Measurements from ENCODE around the gene NDRG4. TPM values are rescaled to one million over a fixed set of nuclear protein-coding genes. Genes with fewer than 3 reads are reported as not detected.

Gene NDRG4
- total and polyA plus RNA-seq, 2 experiments from 2014 or later: 8.6 to 8.7 TPM

- H3K9me2 ChIP-seq (replicated peaks; ENCODE audit: insufficient read depth): no peaks in the 10 kb centered on the region
- H3K4me1 ChIP-seq (ENCODE audit: insufficient read depth): no peaks in the 10 kb centered on the region
- WGBS (ENCODE audit: low lambda C conversion rate, missing lambda C conversion rate): 88% methylated on average over 20 of the region's 20 CpGs
- H3K4me3 ChIP-seq: no peak overlapping the region
- H3K9me3 ChIP-seq (ENCODE audit: low read depth): no peaks in the 10 kb centered on the region
- no peak overlapping the region for H2AFZ ChIP-seq
- no peaks in the 10 kb centered on the region for H3K27me3 ChIP-seq
- no peak overlapping the region for H3K4me2 ChIP-seq
- TF ChIP-seq, protein P1, sequence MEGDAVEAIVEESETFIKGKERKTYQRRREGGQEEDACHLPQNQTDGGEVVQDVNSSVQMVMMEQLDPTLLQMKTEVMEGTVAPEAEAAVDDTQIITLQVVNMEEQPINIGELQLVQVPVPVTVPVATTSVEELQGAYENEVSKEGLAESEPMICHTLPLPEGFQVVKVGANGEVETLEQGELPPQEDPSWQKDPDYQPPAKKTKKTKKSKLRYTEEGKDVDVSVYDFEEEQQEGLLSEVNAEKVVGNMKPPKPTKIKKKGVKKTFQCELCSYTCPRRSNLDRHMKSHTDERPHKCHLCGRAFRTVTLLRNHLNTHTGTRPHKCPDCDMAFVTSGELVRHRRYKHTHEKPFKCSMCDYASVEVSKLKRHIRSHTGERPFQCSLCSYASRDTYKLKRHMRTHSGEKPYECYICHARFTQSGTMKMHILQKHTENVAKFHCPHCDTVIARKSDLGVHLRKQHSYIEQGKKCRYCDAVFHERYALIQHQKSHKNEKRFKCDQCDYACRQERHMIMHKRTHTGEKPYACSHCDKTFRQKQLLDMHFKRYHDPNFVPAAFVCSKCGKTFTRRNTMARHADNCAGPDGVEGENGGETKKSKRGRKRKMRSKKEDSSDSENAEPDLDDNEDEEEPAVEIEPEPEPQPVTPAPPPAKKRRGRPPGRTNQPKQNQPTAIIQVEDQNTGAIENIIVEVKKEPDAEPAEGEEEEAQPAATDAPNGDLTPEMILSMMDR (IDR thresholded peaks at IDR 0.05; ENCODE audit: poor library complexity): no peak
- TF ChIP-seq EZH2 (IDR thresholded peaks at IDR 0.05; ENCODE audit: borderline replicate concordance): no peak
- TF ChIP-seq EZH2phosphoT487 (IDR thresholded peaks at IDR 0.05; ENCODE audit: low read depth, severe bottlenecking, unreplicated experiment): no peak
- H4K20me1 ChIP-seq (ENCODE audit: insufficient read depth, poor library complexity, severe bottlenecking): no peaks in the 10 kb centered on the region
- H3K36me3 ChIP-seq (replicated peaks; ENCODE audit: insufficient read depth, low read depth): no peaks in the 10 kb centered on the region
- H3K27ac ChIP-seq: no peak overlapping the region
- no peak for DNase-seq (ENCODE audit: low spot score)
- H3K79me2 ChIP-seq: no peaks in the 10 kb centered on the region
Observed at GRCh38 chr16:58493756-58494431, 6.0 kb upstream of the NDRG4 start.

DNA sequence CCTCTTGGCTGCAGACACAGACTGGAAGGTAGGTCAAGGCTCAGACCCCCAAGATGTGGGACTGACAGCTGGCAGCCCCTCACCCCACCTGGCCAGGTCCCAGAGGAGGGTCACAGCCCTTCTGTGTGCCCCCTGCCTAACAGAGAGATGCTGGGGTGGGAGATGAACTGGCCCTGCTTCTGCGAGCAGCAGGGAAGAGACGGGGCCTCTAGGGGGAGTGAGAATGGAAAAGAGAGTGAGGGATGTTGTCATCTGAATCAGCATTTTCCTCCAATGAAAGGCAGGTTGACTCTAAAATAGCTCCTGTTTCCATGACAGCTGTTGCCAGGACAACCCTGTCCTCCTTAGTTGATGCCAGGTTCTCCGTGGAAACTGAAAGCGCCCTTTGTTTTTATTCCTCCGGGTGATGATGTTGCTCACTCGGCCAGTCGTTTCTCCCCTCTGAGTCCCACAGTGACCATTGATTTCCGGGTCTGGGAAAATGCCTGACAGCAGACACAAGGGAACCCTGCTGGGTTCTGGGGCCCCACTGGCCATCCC, 4.9 kb upstream of the NDRG4 start:
- Histone ChIP-seq H3K4me1 (ENCODE audit: insufficient read depth) (no peaks in the 10 kb centered on the region), H3K79me2 (no peaks in the 10 kb centered on the region), H2AFZ (no peak overlapping the region), H3K36me3 (replicated peaks; ENCODE audit: insufficient read depth, low read depth) (no peaks in the 10 kb centered on the region), H3K27ac (no peak overlapping the region), H3K9me2 (replicated peaks; ENCODE audit: insufficient read depth) (no peaks in the 10 kb centered on the region), H4K20me1 (ENCODE audit: insufficient read depth, poor library complexity, severe bottlenecking) (no peaks in the 10 kb centered on the region), H3K4me3 (no peak overlapping the region), H3K27me3 (no peaks in the 10 kb centered on the region), H3K9me3 (ENCODE audit: low read depth) (no peaks in the 10 kb centered on the region), H3K4me2 (peak overlapping the region; percentile 33)
- DNase-seq (ENCODE audit: low spot score): peak; percentile 92
- WGBS (ENCODE audit: low lambda C conversion rate, missing lambda C conversion rate): 16% methylated on average over 8 of the region's 8 CpGs
- TF ChIP-seq EZH2phosphoT487 (IDR thresholded peaks at IDR 0.05; ENCODE audit: low read depth, severe bottlenecking, unreplicated experiment): no peak
- TF ChIP-seq, protein P1 (IDR thresholded peaks at IDR 0.05; ENCODE audit: poor library complexity): peak; percentile 42

GRCh38 chr16:58495521-58496331, 4.2 kb upstream of the NDRG4 start:
- no peak for DNase-seq (ENCODE audit: low spot score)
- Histone ChIP-seq H4K20me1 (ENCODE audit: insufficient read depth, poor library complexity, severe bottlenecking) (no peaks in the 10 kb centered on the region), H3K27ac (no peak overlapping the region), H3K4me1 (ENCODE audit: insufficient read depth) (peaks cover 3% of the 10 kb centered on the region), H3K4me2 (peak overlapping the region; percentile 33), H3K4me3 (no peak overlapping the region), H3K27me3 (no peaks in the 10 kb centered on the region), H3K9me2 (replicated peaks; ENCODE audit: insufficient read depth) (no peaks in the 10 kb centered on the region), H3K36me3 (replicated peaks; ENCODE audit: insufficient read depth, low read depth) (no peaks in the 10 kb centered on the region), H3K9me3 (ENCODE audit: low read depth) (no peaks in the 10 kb centered on the region), H2AFZ (no peak overlapping the region), H3K79me2 (no peaks in the 10 kb centered on the region)
- TF ChIP-seq EZH2 (IDR thresholded peaks at IDR 0.05; ENCODE audit: borderline replicate concordance) (no peak), EZH2phosphoT487 (IDR thresholded peaks at IDR 0.05; ENCODE audit: low read depth, severe bottlenecking, unreplicated experiment) (no peak)
- TF ChIP-seq, protein P1 (IDR thresholded peaks at IDR 0.05; ENCODE audit: poor library complexity): no peak
- 79% methylated on average over 24 of the region's 24 CpGs for WGBS (ENCODE audit: low lambda C conversion rate, missing lambda C conversion rate)

Measured in hepatocyte (in vitro differentiated cells).